Epidermal melanocyte (primary cell): ENCODE data around the gene IREB2.

Source experiments
- DNase-seq: peaks from one replicate; pipeline ENCODE4 v3.0.0; 2011; ENCODE audit warnings: low spot score; ENCODE audit not compliant: insufficient read length

IREB2 gene

DNA sequence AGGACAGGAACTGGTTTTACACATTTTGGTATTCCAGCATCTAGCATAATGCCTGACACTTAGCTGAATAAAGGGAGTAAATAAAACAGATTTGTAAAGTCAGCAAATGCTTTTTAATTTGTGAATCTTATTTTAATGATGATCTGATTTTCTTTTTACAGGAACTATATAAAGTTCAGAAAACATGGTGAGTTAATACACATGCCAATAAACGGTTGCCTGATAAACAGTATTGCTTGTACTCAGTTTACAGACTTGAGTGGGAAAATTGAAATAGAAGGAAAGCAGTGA is 103.7 kb downstream of the IREB2 start:
- DNase-seq: no peak

- DNase-seq: no peak
Measured at GRCh38 chr15:78542647-78543046, 104.6 kb downstream of the IREB2 start.

DNA sequence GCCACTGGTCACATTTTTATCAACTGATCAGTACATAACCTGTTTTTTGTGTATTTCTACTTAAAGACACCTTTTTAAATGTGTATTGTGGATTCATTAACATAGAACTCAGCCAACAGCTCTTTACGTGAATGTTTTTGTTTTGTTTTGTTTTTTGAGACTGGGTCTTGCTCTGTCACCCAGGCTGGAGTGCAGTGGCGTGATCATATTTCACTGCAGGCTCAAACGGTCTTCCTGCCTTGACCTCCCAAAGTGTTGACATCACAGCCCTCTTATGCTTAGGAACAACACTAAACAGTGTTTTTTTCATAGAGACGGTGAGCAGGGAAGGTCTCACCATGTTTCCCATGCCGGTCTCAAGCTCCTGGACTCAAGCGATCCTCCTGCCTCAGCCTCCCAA is 112.2 kb downstream of the IREB2 start:
- no peak for DNase-seq

- no peak for DNase-seq
Measured at GRCh38 chr15:78550815-78551214, 112.8 kb downstream of the IREB2 start.
